H1 (cell line): Measurements from ENCODE around the gene AMIGO2. TPM values are rescaled to one million over a fixed set of nuclear protein-coding genes. Genes with fewer than 3 reads are reported as not detected.

ENCODE experiments used
- CTCF ChIA-PET: fragments of 300-600 bp; sonication (Branson Sonifier 250); formaldehyde crosslinking; loops from one replicate; lab custom pipeline; 2021; ENCODE audit not compliant: partially characterized antibody; lab: Charles Lee
- POLR2A ChIA-PET: fragments of 300-600 bp; sonication (Branson Sonifier 250); formaldehyde crosslinking; loops from one replicate; lab custom pipeline; 2021; ENCODE audit warnings: inconsistent platforms; ENCODE audit not compliant: partially characterized antibody; lab: Charles Lee
- DNase-seq, 2 experiments: peaks; one replicate each; pipeline versions ENCODE4 v3.0.0 to v3.0.0-alpha.2; 2010 to 2022; ENCODE audit warnings: low spot score in 2 of 2, low read depth in 1 of 2, mixed read lengths in 1 of 2
- FAIRE-seq: peaks from 2 replicates; lab custom pipeline; 2011; peaks lifted over from hg19 to GRCh38; lab: Jason Lieb, UNC
- H2AFZ ChIP-seq: 2 replicates; pipeline ENCODE4 v1.8.1; 2012; ENCODE audit warnings: low read length, inconsistent platforms
- H2AK5ac ChIP-seq: 2 replicates; pipeline ENCODE4 v1.6.1; 2013; ENCODE audit warnings: low read depth, low read length
- H2BK120ac ChIP-seq: replicated peaks from 2 replicates; pipeline ENCODE3; 2013; ENCODE audit warnings: low read depth, low read length, inconsistent platforms
- H2BK12ac ChIP-seq: 2 replicates; pipeline ENCODE4 v1.6.1; 2013; ENCODE audit warnings: low read depth, low read length
- H2BK15ac ChIP-seq: 2 replicates; pipeline ENCODE4 v1.6.1; 2013; ENCODE audit warnings: low read length
- H2BK20ac ChIP-seq: 2 replicates; pipeline ENCODE4 v1.6.1; 2013; ENCODE audit warnings: low read length
- H2BK5ac ChIP-seq: 2 replicates; pipeline ENCODE4 v1.6.1; 2013; ENCODE audit warnings: low read depth, low read length
- H3K14ac ChIP-seq: 2 replicates; pipeline ENCODE4 v1.6.1; 2013; ENCODE audit warnings: inconsistent platforms; ENCODE audit not compliant: insufficient read length
- H3K18ac ChIP-seq: 2 replicates; pipeline ENCODE4 v1.6.1; 2013; ENCODE audit warnings: low read length; ENCODE audit errors: extremely low read depth
- H3K23ac ChIP-seq: 2 replicates; pipeline ENCODE4 v1.6.1; 2013; ENCODE audit warnings: inconsistent platforms; ENCODE audit not compliant: insufficient read length
- H3K23me2 ChIP-seq: 2 replicates; pipeline ENCODE4 v1.6.1; 2013; ENCODE audit warnings: low read depth, low read length
- H3K27ac ChIP-seq: 2 replicates; pipeline ENCODE4 v1.6.1; 2011; ENCODE audit warnings: low read depth, low read length, inconsistent platforms
- H3K27me3 ChIP-seq, 4 experiments: replicated peaks in 1 of 4; 1 replicate in 1 of 4; 2 replicates in 3 of 4; pipeline versions ENCODE4 v1.6.1 to v1.8.1; 2011 to 2013; ENCODE audit warnings: low read length in 3 of 4, mild to moderate bottlenecking in 3 of 4, inconsistent platforms in 2 of 4, mixed read lengths in 2 of 4, moderate library complexity in 1 of 4; ENCODE audit not compliant: control insufficient read depth in 3 of 4, insufficient read depth in 3 of 4; ENCODE audit errors: extremely low read depth in 1 of 4
- H3K36me3 ChIP-seq, 4 experiments: 2 replicates each; pipeline versions ENCODE4 v1.6.1 to v1.8.1; 2011 to 2013; ENCODE audit warnings: mild to moderate bottlenecking in 4 of 4, low read length in 3 of 4, moderate library complexity in 2 of 4, control low read depth in 1 of 4, inconsistent platforms in 1 of 4; ENCODE audit not compliant: insufficient read depth in 4 of 4, control insufficient read depth in 2 of 4
- H3K4ac ChIP-seq: replicated peaks from 2 replicates; pipeline ENCODE3; 2013; ENCODE audit warnings: low read length, low read depth, mixed read lengths, inconsistent platforms; ENCODE audit not compliant: insufficient read length
- H3K4me1 ChIP-seq, 4 experiments: replicated peaks in 1 of 4; 1 replicate in 1 of 4; 2 replicates in 3 of 4; pipeline versions ENCODE4 v1.6.1 to v1.8.1; 2011 to 2013; ENCODE audit warnings: low read length in 3 of 4, inconsistent platforms in 2 of 4, mixed read lengths in 1 of 4; ENCODE audit not compliant: insufficient read depth in 4 of 4, control insufficient read depth in 3 of 4
- H3K4me2 ChIP-seq, 2 experiments: 2 replicates each; pipeline versions ENCODE4 v1.6.1 to v1.8.1; 2011 to 2013; ENCODE audit warnings: low read depth in 2 of 2, low read length in 2 of 2, control low read depth in 1 of 2, inconsistent platforms in 1 of 2, mild to moderate bottlenecking in 1 of 2; ENCODE audit not compliant: insufficient read depth in 1 of 2
- H3K4me3 ChIP-seq, 4 experiments: fragments of 200-600, 300-600 bp in 1 of 4; sonication (generic), shearing (Covaris generic), sonication (Bioruptor Twin) in 1 of 4; 2 replicates each; pipeline versions ENCODE4 v1.5.1 to v1.8.1; 2011 to 2016; ENCODE audit warnings: low read length in 4 of 4, low read depth in 3 of 4, control low read depth in 2 of 4, inconsistent platforms in 2 of 4, mild to moderate bottlenecking in 2 of 4, mixed read lengths in 1 of 4, moderate library complexity in 1 of 4; ENCODE audit not compliant: insufficient read depth in 2 of 4; ENCODE audit errors: extremely low read depth in 1 of 4
- H3K56ac ChIP-seq: replicated peaks from 2 replicates; pipeline ENCODE3; 2013; ENCODE audit warnings: low read depth, mild to moderate bottlenecking, mixed read lengths, low read length, inconsistent platforms; ENCODE audit not compliant: insufficient read length
- H3K79me1 ChIP-seq: 2 replicates; pipeline ENCODE4 v1.6.1; 2013; ENCODE audit warnings: low read depth, low read length, control low read depth
- H3K79me2 ChIP-seq, 2 experiments: 2 replicates each; pipeline versions ENCODE4 v1.6.1 to v1.8.1; 2012 to 2013; ENCODE audit warnings: low read length in 2 of 2, mild to moderate bottlenecking in 2 of 2, inconsistent platforms in 1 of 2; ENCODE audit not compliant: insufficient read depth in 2 of 2, control insufficient read depth in 1 of 2
- H3K9ac ChIP-seq, 4 experiments: replicated peaks in 1 of 4; 1 replicate in 1 of 4; 2 replicates in 3 of 4; pipeline versions ENCODE4 v1.6.1 to v1.8.1; 2011 to 2013; ENCODE audit warnings: low read depth in 3 of 4, low read length in 3 of 4, control low read depth in 2 of 4, mild to moderate bottlenecking in 2 of 4, moderate library complexity in 2 of 4, inconsistent platforms in 1 of 4; ENCODE audit errors: extremely low read depth in 1 of 4
- H3K9me3 ChIP-seq, 2 experiments: 2 replicates each; pipeline versions ENCODE4 v1.6.1 to v1.8.1; 2012 to 2013; ENCODE audit warnings: mild to moderate bottlenecking in 2 of 2, moderate library complexity in 2 of 2, control low read depth in 1 of 2, inconsistent platforms in 1 of 2, low read depth in 1 of 2, low read length in 1 of 2, mixed read lengths in 1 of 2; ENCODE audit not compliant: insufficient read depth in 2 of 2
- H4K20me1 ChIP-seq, 2 experiments: replicated peaks in 1 of 2; 2 replicates each; pipeline versions ENCODE3 to v1.8.1; 2011 to 2013; ENCODE audit warnings: inconsistent platforms in 2 of 2, low read length in 2 of 2, mild to moderate bottlenecking in 1 of 2; ENCODE audit not compliant: insufficient read depth in 2 of 2, control insufficient read depth in 1 of 2
- H4K5ac ChIP-seq: 2 replicates; pipeline ENCODE4 v1.6.1; 2013; ENCODE audit warnings: low read length, low read depth, mixed read lengths, inconsistent platforms; ENCODE audit not compliant: insufficient read length
- H4K8ac ChIP-seq: 2 replicates; pipeline ENCODE4 v1.8.0; 2013; ENCODE audit warnings: mild to moderate bottlenecking, moderate library complexity, low read length, inconsistent platforms; ENCODE audit not compliant: insufficient read depth; ENCODE audit errors: extremely low read depth
- H4K91ac ChIP-seq: replicated peaks from 2 replicates; pipeline ENCODE3; 2013; ENCODE audit warnings: low read length, mixed read lengths, inconsistent platforms; ENCODE audit not compliant: insufficient read length
- CHD1 ChIP-seq: IDR thresholded peaks from 2 replicates; pipeline ENCODE4 v1.6.1; 2012; ENCODE audit warnings: low read depth, low read length, improper control_type of control experiment
- EZH2 ChIP-seq: fragments of 200-600 bp; sonication (generic); IDR thresholded peaks from 2 replicates; pipeline ENCODE4 v1.7.1; 2012; ENCODE audit warnings: low read depth, mild to moderate bottlenecking, moderate library complexity, low read length, inconsistent platforms; ENCODE audit not compliant: severe bottlenecking
- GABPA ChIP-seq: IDR thresholded peaks from 2 replicates; pipeline ENCODE4 v1.6.1; 2011; ENCODE audit warnings: mild to moderate bottlenecking, low read length, moderate library complexity, borderline replicate concordance; ENCODE audit not compliant: insufficient read depth
- KDM1A ChIP-seq: fragments of 200-600, 300-600 bp; sonication (generic); IDR thresholded peaks from 2 replicates; pipeline ENCODE4 v1.7.1; 2016; ENCODE audit warnings: mild to moderate bottlenecking, low read length, borderline replicate concordance
- NRF1 ChIP-seq: IDR thresholded peaks from 2 replicates; pipeline ENCODE4 v1.6.1; 2011; ENCODE audit warnings: mild to moderate bottlenecking, low read depth, low read length, improper control_type of control experiment
- POLR2A ChIP-seq, 2 experiments: IDR thresholded peaks; 1 replicate in 1 of 2; 2 replicates in 1 of 2; pipeline ENCODE4 v1.6.1; 2011; ENCODE audit warnings: low read depth in 2 of 2, low read length in 2 of 2, mild to moderate bottlenecking in 2 of 2; ENCODE audit errors: control extremely low read depth in 1 of 2
- USF2 ChIP-seq: IDR thresholded peaks from 2 replicates; pipeline ENCODE4 v1.6.1; 2011; ENCODE audit warnings: low read length, improper control_type of control experiment
- WGBS, 2 experiments: shearing (Covaris generic) in 1 of 2; methylation state at CpG; one replicate each; pipeline versions ENCODE4 v1.1.6 to v1.1.7; 2013 to 2015; ENCODE audit warnings: low lambda C conversion rate in 2 of 2, mixed read lengths in 2 of 2, inconsistent platforms in 1 of 2, low coverage in 1 of 2, missing lambda C conversion rate in 1 of 2; ENCODE audit not compliant: insufficient replicate concordance in 2 of 2, insufficient coverage in 1 of 2, insufficient read length in 1 of 2; ENCODE audit errors: extremely low coverage in 1 of 2, missing lambda C conversion rate in 1 of 2; 5-methylcytosine and 5-hydroxymethylcytosine counted together
- polyA plus RNA-seq, 7 experiments: library from polyadenylated mRNA; depleted of rRNA in 3 of 7; stranded (reverse) in 5 of 7; unstranded in 2 of 7; fragments of >200 nt in 5 of 7; fragments of 200-250 nt in 2 of 7; gene quantifications; 1 replicate in 5 of 7; 2 replicates in 1 of 7; 4 replicates in 1 of 7; pipeline versions ENCODE4 v1.2.1 to v1.2.3, GENCODE V29; 2011 to 2013; ENCODE audit warnings: missing spikeins in 2 of 7, mixed read lengths in 2 of 7
- total RNA-seq: library from RNA; stranded (reverse); fragmentation: NEBNext Ultra II Directional; extraction: Animal tissue kit (Norgen Biotek cat#: 25700); gene quantifications from 2 replicates; pipeline ENCODE4 v1.2.1, GENCODE V29; 2021
- TF ChIP-seq, protein P1 (sequence below), 3 experiments: IDR thresholded peaks; 1 replicate in 2 of 3; 2 replicates in 1 of 3; pipeline versions ENCODE4 v1.5.1 to v1.6.1; 2011; ENCODE audit warnings: low read length in 3 of 3, mild to moderate bottlenecking in 3 of 3, inconsistent platforms in 2 of 3, low read depth in 1 of 3, moderate library complexity in 1 of 3; ENCODE audit not compliant: insufficient read depth in 1 of 3; ENCODE audit errors: control extremely low read depth in 1 of 3

The AMIGO2 gene
- total and polyA plus RNA-seq, 2 of the 8 experiments (the other 6 are each of a cell fraction or from before 2014, with no cell fraction given) = 1.7 to 3.3 TPM

- no peak for DNase-seq
- WGBS, 2 experiments = 81% methylated on average over 5 of the region's 5 CpGs; no CpG with 5 or more reads in 1 of the 2 experiments
- TF ChIP-seq USF2 (no peak), CHD1 (no peak), EZH2 (no peak), NRF1 (no peak), KDM1A (no peak), POLR2A (IDR thresholded peaks at IDR 0.05; ENCODE audit: control extremely low read depth in 1 of 2, low read depth in 2 of 2, low read length in 2 of 2) (no peak), GABPA (no peak)
- TF ChIP-seq, protein P1, sequence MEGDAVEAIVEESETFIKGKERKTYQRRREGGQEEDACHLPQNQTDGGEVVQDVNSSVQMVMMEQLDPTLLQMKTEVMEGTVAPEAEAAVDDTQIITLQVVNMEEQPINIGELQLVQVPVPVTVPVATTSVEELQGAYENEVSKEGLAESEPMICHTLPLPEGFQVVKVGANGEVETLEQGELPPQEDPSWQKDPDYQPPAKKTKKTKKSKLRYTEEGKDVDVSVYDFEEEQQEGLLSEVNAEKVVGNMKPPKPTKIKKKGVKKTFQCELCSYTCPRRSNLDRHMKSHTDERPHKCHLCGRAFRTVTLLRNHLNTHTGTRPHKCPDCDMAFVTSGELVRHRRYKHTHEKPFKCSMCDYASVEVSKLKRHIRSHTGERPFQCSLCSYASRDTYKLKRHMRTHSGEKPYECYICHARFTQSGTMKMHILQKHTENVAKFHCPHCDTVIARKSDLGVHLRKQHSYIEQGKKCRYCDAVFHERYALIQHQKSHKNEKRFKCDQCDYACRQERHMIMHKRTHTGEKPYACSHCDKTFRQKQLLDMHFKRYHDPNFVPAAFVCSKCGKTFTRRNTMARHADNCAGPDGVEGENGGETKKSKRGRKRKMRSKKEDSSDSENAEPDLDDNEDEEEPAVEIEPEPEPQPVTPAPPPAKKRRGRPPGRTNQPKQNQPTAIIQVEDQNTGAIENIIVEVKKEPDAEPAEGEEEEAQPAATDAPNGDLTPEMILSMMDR (IDR thresholded peaks at IDR 0.05; ENCODE audit: control extremely low read depth in 1 of 3, insufficient read depth in 1 of 3, low read depth in 1 of 3, low read length in 3 of 3) = no peak
These were observed 45.8 kb downstream of the AMIGO2 start for GRCh38 chr12:47033789-47034555.

More at GRCh38 chr12:47033789-47034555, 45.8 kb downstream of the AMIGO2 start:
- no peak overlapping the region; a peak in 1 of 4 replicates for H3K4me2 ChIP-seq
- no peak overlapping the region for H3K4me3 ChIP-seq
- H2BK120ac ChIP-seq = no peak overlapping the region
- no peak overlapping the region for H3K14ac ChIP-seq
- H2BK15ac ChIP-seq = no peak overlapping the region
- H2BK20ac ChIP-seq = no peak overlapping the region
- H3K23me2 ChIP-seq = no peaks in the 10 kb centered on the region
- POLR2A ChIA-PET = interaction anchor here (0.6 to 1.5 kb wide), 2 partner anchors 36 to 225 kb away, joined by 3 read pairs; no protein-coding TSS in a partner anchor
- no peak overlapping the region for H4K91ac ChIP-seq
- H3K79me1 ChIP-seq = no peaks in the 10 kb centered on the region
- no peak overlapping the region for H3K56ac ChIP-seq
- peaks cover 0 to under 1% (median 0%) of the 10 kb centered on the region in 4 experiments; a peak in 1 of 7 replicates for H3K27me3 ChIP-seq
- H3K18ac ChIP-seq = 0 out of 2 replicates have a peak overlapping the region, but pooled peaks have one; percentile 5
- no peak overlapping the region for H4K8ac ChIP-seq
- CTCF ChIA-PET = interaction anchor here (0.6 to 4.0 kb wide), 15 partner anchors 8 to 1706 kb away, joined by 3 to 36 read pairs (median 5); no protein-coding TSS in a partner anchor
- no peaks in the 10 kb centered on the region for H3K36me3 ChIP-seq
- H2AFZ ChIP-seq = no peak overlapping the region
- no peak overlapping the region for H3K23ac ChIP-seq
- peaks cover 0 to 8% (median 4%) of the 10 kb centered on the region in 4 experiments; a peak in 4 of 7 replicates for H3K4me1 ChIP-seq
- FAIRE-seq = no peak
- H3K9ac ChIP-seq = no peak overlapping the region
- H3K4ac ChIP-seq = no peak overlapping the region
- H4K5ac ChIP-seq = no peak overlapping the region
- no peak overlapping the region for H2AK5ac ChIP-seq
- no peak overlapping the region for H2BK5ac ChIP-seq
- no peak overlapping the region for H3K27ac ChIP-seq
- H4K20me1 ChIP-seq = no peaks in the 10 kb centered on the region
- H2BK12ac ChIP-seq = no peak overlapping the region
- H3K79me2 ChIP-seq = no peaks in the 10 kb centered on the region
- no peaks in the 10 kb centered on the region for H3K9me3 ChIP-seq
